ENCODE data around the gene RLN3. TPM values are rescaled to one million over a fixed set of nuclear protein-coding genes. Genes with fewer than 3 reads are reported as not detected.

RLN3 gene
- total RNA-seq, 2 donors from 2014 or later, result not detected

GRCh38 chr19:14056741-14057356 lies 28.9 kb downstream of the RLN3 start:
- ATAC-seq (no peak), DNase-seq (no peak)
- H3K4me3 ChIP-seq, result no peak overlapping the region
- WGBS, 2 donors, result 46 to 86% methylated on average over 5 to 15 of the region's 19 CpGs
- H3K9me3 ChIP-seq, result no peaks in the 10 kb centered on the region
- intact Hi-C loops (cut with DNase I), result loop anchor here (10.0 kb wide), 1 partner anchor 182 kb away; the partner anchor contains the start of gene NANOS3
- no peak overlapping the region for H3K27ac ChIP-seq
- TF ChIP-seq CTCF (IDR thresholded peaks at IDR 0.05) (no peak), POLR2A (IDR thresholded peaks at IDR 0.05) (no peak)
- no peaks in the 10 kb centered on the region for H3K27me3 ChIP-seq
- peaks cover 38% of the 10 kb centered on the region for H3K4me1 ChIP-seq
- H3K36me3 ChIP-seq (replicated peaks in 1 of 2; ENCODE audit: insufficient read depth in 1 of 2, low read depth in 2 of 2), result peaks cover 0 to 13% of the 10 kb centered on the region in 2 donors

GRCh38 chr19:14058182-14059092 lies 30.5 kb downstream of the RLN3 start:
- ATAC-seq (no peak), DNase-seq (no peak)
- TF ChIP-seq POLR2A (IDR thresholded peaks at IDR 0.05), result no peak
- TF ChIP-seq CTCF (IDR thresholded peaks at IDR 0.05), result no peak
- Histone ChIP-seq H3K36me3 (replicated peaks in 1 of 2; ENCODE audit: insufficient read depth in 1 of 2, low read depth in 2 of 2) (peaks cover 0 to 13% of the 10 kb centered on the region in 2 donors), H3K9me3 (no peaks in the 10 kb centered on the region), H3K27ac (no peak overlapping the region), H3K4me1 (peaks cover 48% of the 10 kb centered on the region), H3K4me3 (no peak overlapping the region), H3K27me3 (no peaks in the 10 kb centered on the region)
- WGBS, 2 donors, result 28 to 70% methylated on average over 17 of the region's 17 CpGs
- intact Hi-C loops (cut with DNase I), result loop anchor here (10.0 kb wide), 1 partner anchor 184 kb away; the partner anchor contains the start of gene NANOS3

GRCh38 chr19:14059093-14059480 lies 31.1 kb downstream of the RLN3 start:
- no peak for DNase-seq
- no peak overlapping the region for H3K27ac ChIP-seq
- H3K27me3 ChIP-seq, result no peaks in the 10 kb centered on the region
- H3K36me3 ChIP-seq (replicated peaks in 1 of 2; ENCODE audit: insufficient read depth in 1 of 2, low read depth in 2 of 2), result peaks cover 0 to 13% of the 10 kb centered on the region in 2 donors
- intact Hi-C loops (cut with DNase I), result loop anchor here (10.0 kb wide), 1 partner anchor 184 kb away; the partner anchor contains the start of gene NANOS3
- H3K9me3 ChIP-seq, result no peaks in the 10 kb centered on the region
- no peak for ATAC-seq
- H3K4me1 ChIP-seq, result peaks cover 48% of the 10 kb centered on the region
- no peak overlapping the region for H3K4me3 ChIP-seq
- WGBS, 2 donors, result 35 to 62% methylated on average over 13 to 15 of the region's 15 CpGs
- TF ChIP-seq CTCF (IDR thresholded peaks at IDR 0.05) (peak; percentile 18 to 54 (median 33)), POLR2A (IDR thresholded peaks at IDR 0.05) (no peak)

GRCh38 chr19:14059652-14060155 lies 31.8 kb downstream of the RLN3 start:
- no peaks in the 10 kb centered on the region for H3K9me3 ChIP-seq
- H3K27ac ChIP-seq, result peak overlapping the region in 2 of 4 donors; percentile 24 to 96
- DNase-seq (peak in 1 of 4 donors; percentile 29), ATAC-seq (no peak)
- no peak overlapping the region for H3K4me3 ChIP-seq
- H3K27me3 ChIP-seq, result no peaks in the 10 kb centered on the region
- peaks cover 48% of the 10 kb centered on the region for H3K4me1 ChIP-seq
- H3K36me3 ChIP-seq (replicated peaks in 1 of 2; ENCODE audit: insufficient read depth in 1 of 2, low read depth in 2 of 2), result peaks cover 0 to 13% of the 10 kb centered on the region in 2 donors
- 11 to 26% methylated on average over 6 to 8 of the region's 8 CpGs for WGBS, 2 donors
- intact Hi-C loops (cut with DNase I), result loop anchor here (10.0 kb wide), 1 partner anchor 185 kb away; the partner anchor contains the start of gene NANOS3
- TF ChIP-seq CTCF (IDR thresholded peaks at IDR 0.05), result no peak
- TF ChIP-seq POLR2A (IDR thresholded peaks at IDR 0.05), result no peak

Data from body of pancreas (tissue), 4 donors.